NCI-H2107 treated with DMSO at 0.1 percent for 48 hours (cell line): ENCODE data around the gene ZNF282.

Experiments
- DNase-seq: peaks from one replicate; lab custom pipeline; 2025; ENCODE audit not compliant: unreplicated experiment; lab: John Stamatoyannopoulos, UW

The ZNF282 gene

DNA sequence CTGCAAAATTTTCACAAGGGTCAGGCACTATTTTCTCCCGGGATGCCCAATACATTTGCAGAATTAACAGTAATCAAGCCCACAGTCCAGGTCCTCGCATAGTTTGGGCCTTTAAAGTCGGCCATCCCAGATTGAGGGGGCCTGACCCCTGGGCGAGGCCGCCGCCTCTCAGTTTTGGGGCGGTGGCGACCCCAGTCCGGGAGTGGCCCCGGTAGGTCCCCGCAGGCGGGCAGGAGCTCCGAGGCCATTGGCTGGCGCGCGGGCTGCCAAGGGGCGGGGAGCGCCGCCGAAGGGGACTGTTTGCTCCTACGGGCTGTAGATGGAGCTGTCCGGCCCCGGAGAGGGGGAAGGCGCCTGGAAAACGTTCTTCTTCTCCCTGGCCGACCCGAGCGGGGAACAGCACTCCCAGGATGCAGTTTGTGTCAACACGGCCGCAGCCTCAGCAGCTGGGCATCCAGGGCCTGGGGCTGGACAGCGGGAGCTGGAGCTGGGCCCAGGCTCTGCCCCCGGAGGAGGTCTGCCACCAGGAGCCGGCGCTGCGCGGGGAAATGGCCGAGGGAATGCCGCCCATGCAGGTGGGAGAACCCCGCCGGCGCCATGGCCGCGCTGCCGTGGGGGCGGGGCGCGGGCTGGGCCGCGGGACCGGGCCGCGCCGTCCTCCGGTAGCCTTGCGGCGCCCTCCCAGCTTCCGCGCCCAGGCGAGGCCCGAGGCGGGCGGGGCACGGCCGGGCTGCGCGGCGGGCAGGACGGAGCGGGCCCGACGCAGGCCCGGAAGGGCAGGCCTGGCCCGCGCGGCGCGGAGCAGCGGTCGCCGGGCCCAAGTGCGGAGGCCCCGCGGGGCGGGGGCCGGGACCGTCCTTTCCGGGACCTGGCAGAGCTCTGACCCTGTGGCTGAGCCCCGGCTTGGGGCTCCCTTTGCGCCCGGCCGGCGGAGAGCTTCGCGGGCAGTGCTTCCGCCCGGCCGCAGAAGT, at the start of gene ZNF282:
ZNF282 (plus strand) TSS at position 367 of the 971 bp plus-strand sequence; CDS start at position 411, 44 bp downstream.
- peak; percentile 66 for DNase-seq

DNA sequence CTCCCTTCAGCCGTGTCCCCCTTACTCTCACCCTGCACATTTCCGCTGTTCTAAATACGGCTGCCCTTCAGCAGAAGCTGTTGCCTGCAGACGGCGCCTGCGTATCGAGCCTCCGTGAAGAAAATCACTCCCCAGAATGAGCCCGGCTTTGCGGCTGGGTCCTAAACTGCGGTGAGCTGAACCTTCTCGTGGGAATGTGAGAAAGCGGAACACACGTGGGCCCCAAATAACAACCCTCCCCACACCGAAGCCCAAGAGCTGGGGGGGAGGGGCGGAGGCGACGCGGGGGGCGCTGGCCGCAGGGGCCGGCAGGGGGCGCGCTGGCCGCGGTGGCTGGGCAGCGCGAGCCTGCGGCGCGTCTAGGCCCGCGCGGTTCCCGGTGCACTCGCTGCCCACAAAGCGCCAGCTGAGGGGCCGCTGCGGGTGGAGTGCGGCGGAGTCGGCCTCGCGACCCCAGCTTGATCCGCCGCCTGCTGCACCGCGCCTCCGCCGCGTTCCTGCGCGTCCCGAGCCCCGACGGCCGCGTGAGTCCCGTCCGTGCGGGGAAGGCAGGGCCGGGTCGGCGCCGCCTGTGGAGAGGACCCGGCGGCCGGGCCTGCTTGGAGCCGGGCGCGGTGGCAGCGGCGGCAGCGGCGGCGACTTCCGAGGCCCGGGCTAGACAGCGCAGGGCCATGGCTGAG, 48.1 kb upstream of the ZNF282 start, which contains the start of gene ZNF398:
ZNF398 (plus strand) TSS at position 382 of the 680 bp plus-strand sequence; CDS start at position 672, 290 bp downstream.
- DNase-seq: peak; percentile 59

DNA sequence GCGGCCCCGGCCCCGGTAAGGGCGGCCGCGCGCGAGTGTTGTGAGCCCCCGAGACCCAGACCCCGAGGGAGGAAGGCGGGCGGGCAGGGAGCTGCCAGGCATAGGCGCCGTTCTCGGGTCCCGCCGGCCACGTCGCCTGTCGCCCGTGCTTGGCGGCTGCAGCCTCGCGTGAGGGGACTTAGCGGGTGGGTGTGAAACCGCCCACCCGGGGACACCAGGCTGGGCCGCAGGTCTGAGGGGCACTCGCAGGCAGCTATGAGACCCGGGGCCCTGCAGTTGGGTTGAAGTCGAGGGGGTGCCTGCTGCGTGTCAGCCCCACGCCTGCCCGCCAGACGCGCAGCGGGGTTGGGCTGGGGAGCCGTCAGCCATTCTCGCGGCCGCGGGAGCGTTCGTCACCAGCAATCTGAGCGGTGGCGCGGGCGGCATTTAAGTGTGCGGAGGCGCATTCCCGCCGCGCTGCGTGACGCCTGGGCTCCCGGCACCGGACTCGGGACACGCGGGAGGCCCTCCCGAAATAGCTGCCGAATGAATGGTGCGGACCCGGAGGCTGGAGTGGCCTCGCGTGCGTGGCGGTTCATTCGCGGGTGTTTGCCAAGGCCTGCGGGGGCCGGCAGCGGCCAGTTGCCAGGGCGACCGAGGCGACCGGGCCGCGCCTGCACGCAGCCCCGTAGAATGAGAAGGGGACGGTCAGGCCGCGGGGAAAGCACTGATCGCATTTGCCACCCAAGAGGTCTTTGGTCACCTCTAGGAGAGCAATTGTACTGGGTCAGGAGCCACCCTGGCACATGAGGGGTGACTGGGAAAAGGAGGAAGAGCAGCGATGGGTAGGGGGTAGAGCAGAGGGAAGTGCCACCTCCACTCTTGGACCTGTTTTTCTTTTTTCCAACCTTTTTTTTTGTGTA, 47.3 kb upstream of the ZNF282 start:
- no peak for DNase-seq

DNA sequence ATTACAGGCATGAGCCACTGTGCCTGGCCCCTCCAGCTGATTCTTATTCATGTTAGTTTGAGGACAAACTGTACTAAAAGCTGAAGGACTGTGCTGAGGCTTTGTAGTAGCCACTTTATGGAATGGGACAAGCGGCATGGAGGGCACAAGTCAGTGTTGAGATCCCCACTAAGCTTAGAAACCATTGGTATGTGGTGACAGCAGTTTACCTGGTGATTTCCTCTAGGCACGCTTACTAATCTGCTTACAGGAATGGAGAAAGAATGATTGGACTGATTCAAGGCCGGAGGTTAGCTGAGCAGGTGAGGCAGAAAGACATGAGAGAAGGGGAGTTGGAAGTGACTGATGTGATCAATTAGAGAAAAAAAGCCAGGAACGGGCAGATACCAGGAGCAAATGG, 44.4 kb upstream of the ZNF282 start:
- DNase-seq: no peak

DNA sequence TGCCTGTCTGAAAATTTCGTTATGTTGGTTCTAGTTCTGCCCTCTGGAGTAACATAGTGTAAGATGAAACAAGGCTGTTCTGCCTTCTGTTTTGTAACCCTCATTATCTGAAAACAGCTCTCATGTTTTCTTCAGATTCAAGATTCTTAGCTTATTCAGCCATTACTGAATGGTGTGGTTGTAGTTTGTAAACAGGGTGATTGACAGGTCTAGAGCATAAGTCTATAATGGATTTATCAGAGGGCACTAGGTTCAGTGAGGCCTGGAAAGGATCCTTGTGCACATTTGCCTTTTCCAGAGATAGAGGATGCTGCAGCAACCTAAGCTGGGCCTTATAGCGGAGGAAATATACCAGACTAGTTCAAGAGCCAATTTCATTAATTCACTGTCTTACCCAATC, 42.0 kb upstream of the ZNF282 start:
- no peak for DNase-seq

DNA sequence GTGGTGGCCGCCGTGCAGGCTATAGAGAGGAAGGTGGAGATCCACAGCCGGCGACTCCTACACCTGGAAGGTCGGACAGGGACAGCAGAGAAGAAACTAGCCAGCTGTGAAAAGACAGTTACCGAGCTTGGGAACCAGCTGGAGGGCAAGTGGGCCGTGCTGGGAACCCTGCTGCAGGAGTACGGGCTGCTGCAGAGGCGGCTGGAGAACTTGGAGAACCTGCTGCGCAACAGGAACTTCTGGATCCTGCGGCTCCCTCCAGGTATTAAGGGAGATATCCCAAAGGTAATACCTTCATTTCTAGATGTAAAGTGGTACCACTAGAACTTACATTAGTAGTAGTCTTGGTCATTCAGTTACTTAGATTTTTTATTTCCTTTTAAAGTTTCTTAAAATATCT, 41.3 kb upstream of the ZNF282 start:
- DNase-seq: no peak

DNA sequence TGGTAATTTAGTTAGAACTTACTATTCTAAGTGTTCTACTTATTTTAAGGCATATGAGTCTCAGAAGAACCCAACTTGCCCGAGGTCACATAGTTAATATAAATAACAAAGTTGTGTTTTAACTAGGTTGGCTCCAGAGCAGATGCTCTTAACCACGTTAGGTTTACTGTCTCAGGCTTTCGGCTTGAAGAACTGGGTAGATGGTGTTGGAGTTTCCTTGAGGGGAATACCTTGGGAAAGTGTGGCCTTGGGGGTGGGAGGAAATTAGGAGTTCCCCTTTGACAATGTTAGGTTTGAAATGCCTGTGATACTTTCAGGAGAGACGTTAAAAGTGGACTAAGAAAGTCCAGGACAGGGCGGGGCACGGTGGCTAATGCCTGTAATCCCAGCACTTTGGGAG, 38.4 kb upstream of the ZNF282 start:
- DNase-seq: no peak

DNA sequence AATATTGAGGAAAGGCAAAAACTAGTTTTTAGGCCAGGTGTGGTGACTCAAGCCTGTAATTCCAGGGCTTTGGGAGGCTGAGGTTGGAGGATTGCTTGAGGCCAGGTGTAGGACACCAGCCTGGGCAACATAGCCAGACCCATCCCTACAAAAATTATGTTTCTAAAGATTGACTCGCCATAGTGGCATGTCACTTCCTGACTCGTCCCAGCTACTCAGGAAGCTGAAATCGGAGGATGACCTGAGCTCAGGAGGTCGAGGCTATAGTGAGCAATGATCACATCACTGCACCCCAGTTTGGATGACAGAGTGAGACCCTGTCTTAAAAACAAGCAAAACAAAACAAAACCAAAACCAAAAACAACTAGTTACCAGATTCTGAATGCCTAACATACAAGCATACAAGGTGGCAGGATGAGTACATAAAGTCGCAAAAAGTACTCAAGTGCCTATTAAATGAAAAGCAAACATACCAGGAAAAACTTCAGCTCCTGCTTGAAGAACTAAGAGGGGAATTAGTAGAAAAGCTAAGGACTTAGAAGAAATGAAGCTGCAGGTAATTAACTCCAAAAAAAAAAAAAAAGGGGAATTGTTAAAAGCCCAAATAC, 34.0 kb upstream of the ZNF282 start:
- DNase-seq: no peak

DNA sequence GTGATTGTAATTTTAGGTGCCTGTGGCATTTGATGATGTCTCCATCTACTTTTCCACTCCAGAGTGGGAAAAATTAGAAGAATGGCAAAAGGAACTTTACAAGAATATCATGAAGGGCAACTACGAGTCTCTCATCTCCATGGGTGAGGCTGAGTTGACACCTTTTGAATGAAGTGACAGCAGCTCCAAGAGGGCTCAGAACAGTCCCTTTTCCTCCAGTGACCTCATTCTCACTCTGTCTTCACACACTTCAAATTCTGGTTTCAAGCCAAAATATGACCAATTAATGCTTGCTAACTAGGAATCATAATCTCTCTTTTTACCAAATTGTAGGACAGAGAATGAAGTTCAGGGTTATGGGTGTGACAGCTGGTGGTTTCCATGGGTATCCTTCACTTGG, 29.2 kb upstream of the ZNF282 start:
- no peak for DNase-seq

DNA sequence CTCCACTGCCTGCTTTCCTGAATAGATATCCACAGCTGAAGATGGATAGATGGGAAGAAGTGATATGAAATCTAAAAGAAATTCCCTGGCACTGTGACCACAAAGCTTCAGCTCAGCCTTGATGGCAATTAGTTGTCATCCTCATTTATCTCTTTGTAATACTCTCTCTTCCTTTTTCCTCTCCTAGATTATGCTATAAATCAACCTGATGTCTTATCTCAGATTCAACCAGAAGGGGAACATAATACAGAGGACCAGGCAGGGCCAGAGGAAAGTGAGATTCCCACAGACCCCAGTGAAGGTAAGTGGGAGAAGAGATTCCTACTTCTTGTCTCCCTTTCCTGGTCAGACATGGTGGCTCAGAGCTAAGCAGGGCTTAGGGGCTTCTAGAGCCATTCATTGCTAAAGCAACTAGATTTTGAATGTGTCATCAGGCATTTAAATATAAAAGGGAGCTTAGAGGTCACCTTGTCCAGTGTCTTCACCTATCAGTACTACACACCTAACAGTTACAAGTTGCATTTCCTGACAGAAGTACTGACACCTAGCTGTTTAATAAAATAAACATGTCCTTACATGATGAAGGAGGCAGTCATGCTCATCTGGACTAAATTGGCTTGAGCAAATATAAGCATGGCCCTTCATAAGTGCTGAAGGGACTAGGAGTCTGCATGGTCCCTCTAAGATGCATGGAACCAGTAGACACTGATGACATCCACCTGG, 28.6 kb upstream of the ZNF282 start:
- no peak for DNase-seq

DNA sequence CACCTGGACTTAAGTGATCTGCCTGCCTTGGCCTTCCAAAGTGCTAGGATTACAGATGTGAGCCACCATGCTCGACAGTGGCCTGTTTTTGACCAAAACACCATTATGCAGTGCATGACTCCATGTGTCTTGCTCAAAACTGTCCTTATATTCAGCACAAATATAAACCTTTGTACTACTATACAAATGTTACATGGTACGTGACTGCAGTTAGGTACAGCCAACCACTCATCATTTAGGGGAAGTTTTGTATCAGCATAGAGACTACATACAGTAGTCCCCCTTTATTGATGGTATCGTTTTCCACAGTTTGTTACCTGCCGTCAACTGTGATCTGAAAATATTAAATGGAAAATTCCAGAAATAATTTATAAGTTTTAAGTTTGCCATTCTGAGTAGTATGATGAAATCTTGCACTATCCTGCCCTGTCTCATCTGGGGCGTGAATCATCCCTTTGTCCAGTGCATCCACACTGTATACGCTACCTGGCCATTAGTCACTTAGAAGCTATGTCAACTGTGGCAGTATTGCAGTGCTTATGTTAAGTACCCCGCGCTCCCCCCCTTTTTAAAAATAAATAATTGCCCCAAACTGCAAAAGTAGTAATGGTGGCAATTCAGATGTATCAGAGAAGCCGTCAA, 23.3 kb upstream of the ZNF282 start:
- no peak for DNase-seq

DNA sequence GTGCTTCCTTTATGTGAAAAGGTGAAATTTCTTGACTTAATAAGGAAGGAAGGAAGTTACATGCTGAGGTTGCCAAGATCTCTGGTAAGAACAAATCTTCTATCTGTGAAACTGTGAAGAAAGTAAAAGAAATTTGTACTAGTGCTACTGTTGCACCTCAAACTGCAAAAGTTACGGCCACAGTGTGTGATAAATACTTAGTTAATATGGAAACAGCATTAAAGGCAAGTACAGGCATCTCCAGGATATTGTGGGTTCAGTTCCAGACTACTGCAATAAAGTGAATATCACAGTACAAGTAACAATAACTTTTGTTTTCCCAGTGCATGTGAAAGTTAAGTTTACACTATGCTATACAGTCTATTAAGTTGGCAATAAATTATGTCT, 22.8 kb upstream of the ZNF282 start:
- no peak for DNase-seq

DNA sequence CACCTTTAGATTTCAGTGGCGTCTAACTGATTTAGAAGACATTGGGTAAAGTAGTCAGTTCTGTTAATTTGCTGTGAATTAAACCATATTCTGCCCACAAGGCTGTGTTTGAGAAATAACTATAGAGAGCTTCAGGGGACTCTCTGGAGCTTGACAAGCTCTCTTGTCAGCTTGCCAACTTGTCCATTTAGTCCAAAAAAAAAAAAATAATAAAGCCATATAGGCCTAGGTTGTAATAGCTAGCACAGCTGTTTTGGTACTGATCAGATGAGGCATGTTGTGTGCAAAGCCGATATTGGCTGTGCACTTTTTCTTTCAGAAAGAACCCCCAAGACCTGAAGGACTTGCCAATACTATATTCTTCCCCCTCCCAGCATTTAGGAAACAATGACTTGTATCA, 20.2 kb upstream of the ZNF282 start:
- DNase-seq: no peak

DNA sequence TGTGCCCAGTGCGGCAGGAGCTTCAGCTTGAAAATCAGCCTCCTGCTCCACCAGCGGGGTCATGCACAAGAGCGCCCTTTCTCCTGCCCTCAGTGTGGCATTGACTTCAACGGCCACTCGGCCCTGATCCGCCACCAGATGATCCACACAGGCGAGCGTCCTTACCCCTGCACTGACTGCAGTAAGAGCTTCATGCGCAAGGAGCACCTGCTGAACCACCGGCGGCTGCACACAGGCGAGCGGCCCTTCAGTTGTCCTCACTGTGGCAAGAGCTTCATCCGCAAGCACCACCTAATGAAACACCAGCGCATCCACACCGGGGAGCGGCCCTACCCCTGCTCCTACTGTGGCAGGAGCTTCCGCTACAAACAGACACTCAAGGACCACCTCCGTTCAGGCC, 16.1 kb upstream of the ZNF282 start:
- DNase-seq: no peak

DNA sequence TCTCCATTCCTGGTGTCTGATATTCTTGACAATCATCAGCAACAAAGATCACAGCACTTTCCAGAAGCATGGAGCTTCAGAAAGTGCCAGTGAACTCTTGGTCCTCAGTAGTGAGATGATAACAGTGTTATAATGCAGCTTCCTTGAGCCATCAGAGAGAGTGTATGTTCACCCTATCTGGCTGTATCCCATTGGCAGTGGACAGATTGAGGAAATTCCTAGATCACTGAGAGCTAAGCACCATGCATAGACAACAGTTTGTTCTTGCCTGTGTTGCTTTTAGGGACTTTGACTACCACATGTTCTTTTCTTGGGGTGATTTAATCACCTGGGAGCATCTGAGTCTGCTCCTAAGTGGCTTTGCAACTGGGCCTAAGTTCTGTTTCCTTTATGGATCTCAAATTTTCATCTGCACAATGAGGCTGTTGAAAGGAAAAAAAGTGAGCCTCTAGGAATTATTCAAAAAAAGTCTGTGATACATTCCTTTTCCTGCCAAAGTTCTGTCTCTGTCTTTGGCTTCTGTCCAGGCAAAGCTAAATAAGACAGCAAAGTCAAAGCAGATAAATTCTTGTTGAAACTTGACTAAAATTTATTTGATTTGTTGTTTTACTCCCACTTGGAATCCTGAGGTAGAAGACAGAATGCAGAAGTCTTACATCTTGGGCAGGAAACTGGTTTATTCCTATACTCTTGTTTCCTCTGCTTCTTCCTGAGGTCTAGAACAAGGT, 14.5 kb upstream of the ZNF282 start:
- no peak for DNase-seq

DNA sequence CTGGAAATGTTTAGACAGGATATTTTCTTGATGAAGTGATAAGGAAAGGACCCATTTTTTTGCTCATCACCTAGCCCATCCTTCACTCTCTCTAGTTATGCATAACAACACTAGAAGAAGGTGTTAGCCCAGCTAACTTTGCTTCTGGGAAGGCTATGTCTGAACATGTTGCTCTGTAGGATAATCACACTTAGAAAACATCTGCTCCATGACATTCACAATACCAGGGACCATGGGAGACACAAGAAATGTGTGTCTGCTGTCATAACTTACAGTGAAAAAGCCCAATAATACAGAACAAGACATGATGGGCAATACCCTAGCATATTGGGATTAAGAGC, 13.9 kb upstream of the ZNF282 start:
- no peak for DNase-seq

DNA sequence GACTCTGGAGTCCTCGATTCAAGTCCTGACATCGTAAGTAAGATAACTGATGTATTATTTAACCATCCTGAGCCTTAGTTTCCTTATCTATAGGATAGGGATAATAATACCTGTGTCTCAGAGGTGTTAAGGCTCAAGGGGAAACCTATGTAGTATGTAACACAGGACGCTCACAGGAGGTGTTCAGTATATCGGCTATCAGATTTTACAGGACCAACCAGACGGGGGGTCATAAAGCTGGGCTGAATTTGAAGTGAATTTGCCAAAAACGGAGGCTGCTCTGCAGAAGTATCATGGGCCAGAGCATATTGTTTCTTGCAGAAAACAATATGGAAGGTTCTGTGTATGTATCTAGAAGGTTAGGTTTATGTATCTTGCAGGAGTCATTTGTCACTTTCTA, 11.1 kb upstream of the ZNF282 start:
- DNase-seq: no peak

DNA sequence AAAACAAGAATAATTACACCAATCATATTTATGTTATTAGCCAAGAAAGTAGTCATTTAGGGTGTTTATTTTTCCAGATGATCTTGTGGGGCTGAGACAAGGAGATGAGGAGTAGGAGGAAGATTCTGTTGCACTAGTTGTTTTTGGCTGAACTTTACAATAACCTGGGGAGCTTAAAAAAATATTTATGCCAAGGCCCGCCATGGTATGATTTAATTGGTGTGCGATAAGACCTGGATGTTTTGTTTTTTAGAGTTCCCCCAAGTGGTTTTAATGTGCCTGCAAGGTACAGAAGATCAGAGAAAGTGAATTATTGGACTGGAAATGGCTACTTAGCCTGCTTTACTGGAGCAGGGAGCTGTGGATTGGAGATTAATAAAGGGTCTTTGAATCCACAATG, 7.1 kb upstream of the ZNF282 start:
- no peak for DNase-seq

DNA sequence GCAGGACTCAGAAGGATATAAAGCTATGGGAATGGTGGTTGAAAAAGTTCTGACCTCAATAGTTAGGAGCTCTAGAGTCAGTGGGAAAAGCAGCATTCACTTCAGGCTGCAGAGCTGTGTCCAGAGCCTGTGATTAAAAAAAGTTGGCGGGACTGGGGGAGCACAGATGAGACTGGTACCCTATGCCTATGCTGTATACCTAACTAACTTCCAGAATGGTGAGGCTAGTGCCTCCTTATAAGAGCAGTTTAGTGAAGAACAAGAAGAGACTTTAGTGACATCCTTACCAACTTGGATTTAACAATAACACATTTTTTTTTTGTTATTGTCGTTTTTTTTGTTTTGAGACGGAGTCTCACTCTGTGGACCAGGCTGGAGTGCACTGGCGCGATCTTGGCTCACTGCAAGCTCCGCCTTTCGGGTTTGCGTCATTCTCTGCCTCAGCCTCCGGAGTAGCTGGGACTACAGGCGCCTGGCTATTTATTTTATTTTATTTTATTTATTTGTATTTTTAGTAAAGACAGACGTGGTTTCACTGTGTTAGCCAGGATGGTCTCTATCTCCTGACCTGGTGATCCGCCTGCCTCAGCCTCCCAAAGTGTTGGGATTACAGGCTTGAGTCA, 6.6 kb upstream of the ZNF282 start:
- no peak for DNase-seq
